Frontal cortex (tissue), 4 donors: ENCODE results near the gene PRELID3B. TPM values are rescaled to one million over a fixed set of nuclear protein-coding genes. Genes with fewer than 3 reads are reported as not detected.

Source experiments
- DNase-seq, 2 donors: peaks; one replicate each; pipeline ENCODE4 v3.0.0; 2012; ENCODE audit warnings: low spot score in 2 of 2
- FAIRE-seq: peaks from 2 replicates; lab custom pipeline; 2012; peaks lifted over from hg19 to GRCh38; lab: Jason Lieb, UNC
- total RNA-seq: library from RNA; depleted of rRNA; stranded (reverse); fragments of >200 nt; gene quantifications from one replicate; pipeline ENCODE4 v1.2.3, GENCODE V29; 2014
- donor health status: control.
- donor health status: control.
- donor health status: control.

Gene PRELID3B
- total RNA-seq = 68.9 TPM

- DNase-seq (peak in 1 of 2 donors; percentile 26), FAIRE-seq (no peak)
Observed at GRCh38 chr20:59042151-59042795, at the start of gene PRELID3B. Gene PRELID3B (minus strand): TSS chr20:59042786. CDS start chr20:59042730, 56 bp downstream.

GRCh38 chr20:59087829-59088433 lies 45.3 kb upstream of the PRELID3B start:
- peak; percentile 79 for FAIRE-seq
- peak; percentile 17 to 45 for DNase-seq

- FAIRE-seq (no peak), DNase-seq (no peak)
Observed at GRCh38 chr20:59086923-59087322, 44.3 kb upstream of the PRELID3B start.

- FAIRE-seq = no peak
- no peak for DNase-seq
Observed at GRCh38 chr20:59084041-59084850, 41.7 kb upstream of the PRELID3B start.

GRCh38 chr20:59082981-59083380 lies 40.4 kb upstream of the PRELID3B start:
- FAIRE-seq (no peak), DNase-seq (no peak)

GRCh38 chr20:59082077-59082740 lies 39.6 kb upstream of the PRELID3B start:
- no peak for DNase-seq
- no peak for FAIRE-seq

- FAIRE-seq = no peak
- DNase-seq = no peak
Observed at GRCh38 chr20:59081036-59081435, 38.5 kb upstream of the PRELID3B start.

GRCh38 chr20:59078231-59078630 lies 35.6 kb upstream of the PRELID3B start:
- no peak for FAIRE-seq

GRCh38 chr20:59077705-59078104 lies 35.1 kb upstream of the PRELID3B start:
- FAIRE-seq = no peak
- no peak for DNase-seq

More at GRCh38 chr20:59078231-59078630, 35.6 kb upstream of the PRELID3B start:
- no peak for DNase-seq

GRCh38 chr20:59075934-59076508 lies 33.4 kb upstream of the PRELID3B start:
- no peak for DNase-seq
- no peak for FAIRE-seq

- FAIRE-seq = no peak
Observed at GRCh38 chr20:59074456-59074855, 31.9 kb upstream of the PRELID3B start.

GRCh38 chr20:59073582-59073981 lies 31.0 kb upstream of the PRELID3B start:
- DNase-seq = no peak
- no peak for FAIRE-seq

More at GRCh38 chr20:59074456-59074855, 31.9 kb upstream of the PRELID3B start:
- no peak for DNase-seq

- DNase-seq = no peak
- FAIRE-seq = no peak
Observed at GRCh38 chr20:59071216-59071615, 28.6 kb upstream of the PRELID3B start.

- FAIRE-seq (no peak), DNase-seq (no peak)
Observed at GRCh38 chr20:59069026-59069425, 26.4 kb upstream of the PRELID3B start.

GRCh38 chr20:59068534-59068933 lies 25.9 kb upstream of the PRELID3B start:
- no peak for DNase-seq

GRCh38 chr20:59064214-59064722 lies 21.7 kb upstream of the PRELID3B start:
- FAIRE-seq = no peak
- DNase-seq = no peak

More at GRCh38 chr20:59068534-59068933, 25.9 kb upstream of the PRELID3B start:
- no peak for FAIRE-seq

- FAIRE-seq (no peak), DNase-seq (peak in 1 of 2 donors; percentile 27)
Observed at GRCh38 chr20:59063358-59064213, 21.0 kb upstream of the PRELID3B start.

- FAIRE-seq = no peak
Observed at GRCh38 chr20:59062081-59062480, 19.5 kb upstream of the PRELID3B start.

GRCh38 chr20:59055302-59055701 lies 12.7 kb upstream of the PRELID3B start:
- FAIRE-seq (no peak), DNase-seq (no peak)

More at GRCh38 chr20:59062081-59062480, 19.5 kb upstream of the PRELID3B start:
- DNase-seq = no peak
